ENCODE results near the gene CDA.

- no peak for TF ChIP-seq FOXA1 (IDR thresholded peaks at IDR 0.05)
- no peak for TF ChIP-seq SP1 (IDR thresholded peaks at IDR 0.05)
- TF ChIP-seq FOXM1 (IDR thresholded peaks at IDR 0.05; ENCODE audit: borderline replicate concordance) = no peak
- TF ChIP-seq PKNOX1 (IDR thresholded peaks at IDR 0.05) = no peak
- no peak for TF ChIP-seq BHLHE40 (IDR thresholded peaks at IDR 0.05; ENCODE audit: borderline replicate concordance)
- TF ChIP-seq FOXK2 (IDR thresholded peaks at IDR 0.05) = no peak
Observed at GRCh38 chr1:20578721-20579395, 10.0 kb upstream of the CDA start.

Measured in HEK293T (cell line).